Measurements from ENCODE around the gene RPP40.

GRCh38 chr6:5034328-5034727 is 30.5 kb upstream of the RPP40 start:
- TF ChIP-seq EP300 (IDR thresholded peaks at IDR 0.05; ENCODE audit: low read depth) (no peak), CTCF (IDR thresholded peaks at IDR 0.05) (no peak), POLR2A (IDR thresholded peaks at IDR 0.05) (no peak), POLR2AphosphoS5 (IDR thresholded peaks at IDR 0.05) (no peak)
